ENCODE data around the gene VPS8. TPM values are rescaled to one million over a fixed set of nuclear protein-coding genes. Genes with fewer than 3 reads are reported as not detected.

VPS8 gene, protein sequence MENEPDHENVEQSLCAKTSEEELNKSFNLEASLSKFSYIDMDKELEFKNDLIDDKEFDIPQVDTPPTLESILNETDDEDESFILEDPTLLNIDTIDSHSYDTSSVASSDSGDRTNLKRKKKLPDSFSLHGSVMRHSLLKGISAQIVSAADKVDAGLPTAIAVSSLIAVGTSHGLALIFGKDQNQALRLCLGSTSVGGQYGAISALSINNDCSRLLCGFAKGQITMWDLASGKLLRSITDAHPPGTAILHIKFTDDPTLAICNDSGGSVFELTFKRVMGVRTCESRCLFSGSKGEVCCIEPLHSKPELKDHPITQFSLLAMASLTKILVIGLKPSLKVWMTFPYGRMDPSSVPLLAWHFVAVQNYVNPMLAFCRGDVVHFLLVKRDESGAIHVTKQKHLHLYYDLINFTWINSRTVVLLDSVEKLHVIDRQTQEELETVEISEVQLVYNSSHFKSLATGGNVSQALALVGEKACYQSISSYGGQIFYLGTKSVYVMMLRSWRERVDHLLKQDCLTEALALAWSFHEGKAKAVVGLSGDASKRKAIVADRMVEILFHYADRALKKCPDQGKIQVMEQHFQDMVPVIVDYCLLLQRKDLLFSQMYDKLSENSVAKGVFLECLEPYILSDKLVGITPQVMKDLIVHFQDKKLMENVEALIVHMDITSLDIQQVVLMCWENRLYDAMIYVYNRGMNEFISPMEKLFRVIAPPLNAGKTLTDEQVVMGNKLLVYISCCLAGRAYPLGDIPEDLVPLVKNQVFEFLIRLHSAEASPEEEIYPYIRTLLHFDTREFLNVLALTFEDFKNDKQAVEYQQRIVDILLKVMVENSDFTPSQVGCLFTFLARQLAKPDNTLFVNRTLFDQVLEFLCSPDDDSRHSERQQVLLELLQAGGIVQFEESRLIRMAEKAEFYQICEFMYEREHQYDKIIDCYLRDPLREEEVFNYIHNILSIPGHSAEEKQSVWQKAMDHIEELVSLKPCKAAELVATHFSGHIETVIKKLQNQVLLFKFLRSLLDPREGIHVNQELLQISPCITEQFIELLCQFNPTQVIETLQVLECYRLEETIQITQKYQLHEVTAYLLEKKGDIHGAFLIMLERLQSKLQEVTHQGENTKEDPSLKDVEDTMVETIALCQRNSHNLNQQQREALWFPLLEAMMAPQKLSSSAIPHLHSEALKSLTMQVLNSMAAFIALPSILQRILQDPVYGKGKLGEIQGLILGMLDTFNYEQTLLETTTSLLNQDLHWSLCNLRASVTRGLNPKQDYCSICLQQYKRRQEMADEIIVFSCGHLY (N-terminal part only)
- 29.6 and 40.9 TPM in 2 replicates for polyA plus RNA-seq (2014; cell fraction: cytosol; rRNA removed)
- 53.2 and 76.5 TPM in 2 replicates for polyA plus RNA-seq (2014; cell fraction: nucleus; rRNA removed)

DNA sequence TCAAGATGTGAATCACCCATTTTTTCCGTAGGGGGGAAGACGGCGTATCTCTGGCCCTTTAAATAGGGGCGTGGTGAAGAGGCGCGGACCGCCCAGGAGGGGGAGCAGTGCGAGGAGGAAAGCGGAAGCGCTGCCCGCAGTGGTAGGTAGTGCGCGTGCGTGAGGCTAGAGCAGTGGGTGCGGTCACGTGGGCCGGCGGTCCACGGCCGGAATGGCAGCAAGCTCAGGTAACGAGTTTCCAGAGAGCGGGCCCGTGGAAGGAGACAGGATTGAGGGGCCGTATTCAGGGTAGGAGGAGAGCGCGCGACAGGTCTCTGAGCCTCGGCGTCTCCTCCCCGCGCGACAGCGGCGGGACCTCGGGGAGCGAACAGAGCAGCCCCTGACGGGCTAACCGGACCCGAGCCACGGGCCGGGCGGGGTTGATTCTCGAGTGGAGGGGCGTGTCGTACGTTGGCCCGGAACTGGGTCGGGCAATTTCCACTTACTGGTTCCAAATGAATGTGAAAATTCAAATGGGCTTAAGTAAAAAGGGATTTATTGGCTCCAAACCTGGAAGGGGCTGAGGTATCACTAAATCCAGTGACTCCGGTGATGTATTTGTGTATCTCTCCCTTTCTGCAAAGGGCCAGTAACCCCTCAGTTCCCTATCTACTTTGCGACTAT lies at the start of gene VPS8:
Gene VPS8, plus strand, starts transcription at position 168 of the 663 bp plus-strand sequence. CDS start 12,467 bp downstream, outside the sequence.
- DNase-seq (ENCODE audit: low spot score), result peak; percentile 97

DNA sequence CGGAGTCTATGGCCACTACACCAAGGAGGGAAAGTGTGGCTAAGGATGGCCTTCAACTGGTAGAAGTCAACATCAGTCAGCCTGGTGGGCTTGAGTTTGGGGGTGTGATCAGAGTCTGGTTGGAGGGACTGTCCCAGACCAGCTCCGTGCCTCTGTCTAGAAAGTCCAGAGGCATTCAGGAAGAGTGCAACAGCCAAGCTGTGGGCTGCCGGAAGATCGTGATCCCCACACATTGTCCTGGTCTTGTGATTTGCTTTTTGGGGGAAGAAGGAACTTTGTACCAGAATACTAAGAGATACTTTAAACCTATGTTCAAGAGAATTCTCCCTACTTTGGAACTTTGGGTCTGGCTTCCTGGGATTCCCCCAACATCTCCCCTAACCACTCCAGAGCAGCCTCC lies 47.8 kb upstream of the VPS8 start:
- DNase-seq (ENCODE audit: low spot score), result no peak

DNA sequence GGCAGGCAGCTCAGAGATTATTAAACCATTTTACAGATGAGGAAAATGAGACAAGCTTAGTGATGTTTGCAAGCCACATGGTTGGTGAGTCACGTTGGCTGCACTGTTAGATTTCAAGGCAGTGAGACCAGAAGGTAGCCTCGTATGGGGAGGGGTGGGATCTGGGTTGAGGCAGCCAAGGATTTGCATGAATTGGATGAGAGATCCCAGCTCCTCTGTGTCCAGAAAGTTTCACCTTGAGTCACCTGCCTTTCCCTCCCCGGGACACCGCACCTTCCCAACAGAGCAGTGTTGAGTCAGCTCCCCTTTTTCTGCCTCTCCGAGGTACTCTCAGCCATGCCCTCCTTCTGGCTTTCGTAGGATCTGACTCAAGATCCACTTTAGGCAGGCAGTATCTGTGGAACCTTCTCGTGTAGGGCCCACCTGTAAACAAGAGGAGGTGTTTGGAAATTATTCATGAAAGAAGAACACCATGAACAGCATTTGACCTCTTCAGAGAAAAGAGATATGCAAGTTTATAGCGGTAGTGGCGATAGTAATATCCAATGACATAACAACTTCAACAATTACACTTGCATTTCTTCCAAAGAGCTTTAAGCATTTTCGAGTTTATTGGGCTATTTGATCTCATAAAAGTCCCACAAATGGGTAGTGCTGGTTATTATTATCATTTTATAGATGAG lies 46.8 kb upstream of the VPS8 start:
- no peak for DNase-seq (ENCODE audit: low spot score)

GRCh38 chr3:184765730-184766074 lies 46.3 kb upstream of the VPS8 start:
- no peak for DNase-seq (ENCODE audit: low spot score)

DNA sequence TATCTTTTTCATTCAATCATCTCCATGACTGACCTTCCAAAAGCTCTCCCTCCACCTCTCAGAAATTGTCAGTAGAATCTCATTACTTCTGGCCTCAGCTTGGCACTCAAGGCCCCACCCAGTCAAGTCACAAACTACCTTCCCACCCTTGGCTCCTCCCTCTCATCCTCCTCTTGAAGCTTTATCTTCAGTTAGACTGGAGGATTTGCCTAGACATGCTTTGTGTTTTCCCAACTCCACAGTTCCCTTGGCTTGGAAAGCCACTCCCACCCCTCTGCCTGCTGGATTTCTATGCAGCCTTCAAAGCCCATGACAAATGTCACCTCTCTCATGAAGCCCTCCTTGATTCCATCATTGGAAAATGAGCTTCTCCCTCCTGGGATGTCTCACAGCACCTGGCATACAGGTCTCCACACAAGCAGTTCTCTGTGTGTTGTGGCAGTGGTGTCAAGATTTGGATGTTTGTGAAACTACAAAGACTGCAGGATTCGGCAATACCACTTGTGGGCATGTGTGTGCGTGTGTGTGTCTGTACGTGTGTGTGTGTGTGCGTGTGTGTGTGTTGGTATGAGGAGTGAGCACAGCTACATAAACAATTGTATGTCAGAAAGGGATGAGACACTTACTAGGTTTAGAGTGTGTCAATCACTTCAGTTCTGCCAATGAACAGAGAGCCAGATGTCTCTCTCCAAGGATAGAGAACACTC lies 45.3 kb upstream of the VPS8 start:
- DNase-seq (ENCODE audit: low spot score), result no peak

- no peak for DNase-seq (ENCODE audit: low spot score)
Observed at GRCh38 chr3:184767377-184767776, 44.6 kb upstream of the VPS8 start.

DNA sequence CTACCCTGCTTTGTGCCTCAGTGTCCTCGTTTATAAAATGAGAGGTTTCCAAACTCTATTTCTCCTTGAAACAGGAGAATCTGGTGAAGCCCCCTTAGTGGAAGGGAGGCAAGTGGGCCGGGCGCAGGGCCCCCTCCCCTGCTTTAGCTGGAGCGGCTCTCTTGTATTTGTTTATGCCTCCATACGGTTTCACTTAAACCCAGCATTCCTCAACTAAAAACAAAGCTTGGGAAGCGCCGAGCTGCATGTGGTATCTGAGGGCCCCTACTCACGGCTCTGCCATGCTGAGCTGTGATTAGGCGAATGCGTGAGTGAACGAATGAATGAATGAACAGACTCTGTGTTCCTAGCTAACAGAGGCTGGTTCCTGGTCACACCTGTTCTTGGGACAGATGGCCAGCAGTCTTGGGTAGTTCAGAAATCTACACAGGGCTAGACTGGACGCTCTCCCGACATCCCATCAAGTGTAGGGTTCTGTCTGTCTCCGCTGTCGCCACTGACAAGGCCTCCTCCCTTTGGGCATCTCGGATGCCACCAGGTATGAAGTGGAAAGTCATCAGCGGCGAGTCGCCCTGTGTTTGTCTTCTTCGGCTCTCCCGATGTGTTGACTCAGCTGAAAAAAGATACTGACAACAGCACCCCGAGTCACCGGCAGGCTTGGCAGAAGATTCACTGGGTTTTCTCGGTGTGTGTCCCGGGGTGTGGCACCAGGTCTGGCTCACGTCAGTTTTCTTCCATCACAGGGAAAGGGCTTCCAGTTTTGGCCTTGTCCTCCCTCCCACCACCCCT lies 42.4 kb upstream of the VPS8 start:
- no peak for DNase-seq (ENCODE audit: low spot score)

- DNase-seq (ENCODE audit: low spot score), result no peak
Observed at GRCh38 chr3:184770541-184770940, 41.4 kb upstream of the VPS8 start.

- no peak for DNase-seq (ENCODE audit: low spot score)
Observed at GRCh38 chr3:184771301-184772127, 40.5 kb upstream of the VPS8 start.

DNA sequence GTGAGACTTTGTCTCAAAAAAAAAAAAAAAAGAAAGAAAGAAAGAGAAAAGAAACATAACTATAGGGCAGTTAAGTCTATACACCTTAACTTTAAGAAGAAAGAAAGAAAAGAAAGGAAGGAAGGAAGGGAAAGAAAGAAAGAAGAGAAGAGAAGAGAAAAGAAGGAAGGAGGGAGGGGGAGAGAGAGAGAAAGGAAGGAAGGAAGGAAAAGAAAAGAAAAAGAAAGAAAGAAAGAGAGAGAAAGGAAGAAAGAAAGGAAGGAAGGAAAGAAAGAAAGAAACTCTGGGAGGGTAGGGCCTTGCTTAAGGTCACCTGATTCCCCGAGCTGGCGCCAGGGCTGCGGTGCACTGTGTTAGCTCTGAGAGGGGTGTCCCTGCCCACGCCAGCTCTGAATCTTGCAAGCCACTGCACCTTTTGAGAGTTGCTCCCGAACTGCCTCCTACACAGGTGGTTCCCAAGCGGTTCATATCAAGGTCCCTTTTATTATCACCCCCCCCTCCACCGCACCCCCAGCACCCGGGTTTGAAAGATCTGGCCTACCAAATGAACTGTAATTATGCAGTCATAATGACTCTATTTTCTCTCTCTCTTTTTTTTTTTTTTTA lies 39.2 kb upstream of the VPS8 start:
- DNase-seq (ENCODE audit: low spot score), result no peak

GRCh38 chr3:184773283-184774186 lies 38.4 kb upstream of the VPS8 start:
- peak; percentile 68 for DNase-seq (ENCODE audit: low spot score)

DNA sequence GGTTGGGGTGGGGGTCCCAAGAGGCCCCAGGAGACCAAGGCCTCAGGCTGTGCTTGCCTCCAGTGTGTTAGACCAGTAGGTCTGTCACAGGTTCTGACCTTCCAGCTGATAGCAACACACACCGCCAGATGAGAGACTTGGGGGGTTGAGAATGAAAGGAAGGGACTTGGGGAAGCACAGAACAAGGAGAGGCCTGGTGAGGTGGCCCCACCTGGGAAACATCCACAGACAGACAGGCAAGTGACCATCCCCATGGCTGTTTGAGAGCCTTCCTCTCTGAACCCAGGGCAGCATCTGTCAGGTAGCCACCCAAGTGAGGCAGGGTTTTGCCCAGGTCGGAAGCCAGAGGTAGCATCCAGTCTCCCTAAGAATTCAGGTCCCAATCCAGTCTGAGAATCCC lies 35.0 kb upstream of the VPS8 start:
- DNase-seq (ENCODE audit: low spot score), result no peak

- peak; percentile 96 for DNase-seq (ENCODE audit: low spot score)
Observed at GRCh38 chr3:184777566-184778356, 34.2 kb upstream of the VPS8 start.

DNA sequence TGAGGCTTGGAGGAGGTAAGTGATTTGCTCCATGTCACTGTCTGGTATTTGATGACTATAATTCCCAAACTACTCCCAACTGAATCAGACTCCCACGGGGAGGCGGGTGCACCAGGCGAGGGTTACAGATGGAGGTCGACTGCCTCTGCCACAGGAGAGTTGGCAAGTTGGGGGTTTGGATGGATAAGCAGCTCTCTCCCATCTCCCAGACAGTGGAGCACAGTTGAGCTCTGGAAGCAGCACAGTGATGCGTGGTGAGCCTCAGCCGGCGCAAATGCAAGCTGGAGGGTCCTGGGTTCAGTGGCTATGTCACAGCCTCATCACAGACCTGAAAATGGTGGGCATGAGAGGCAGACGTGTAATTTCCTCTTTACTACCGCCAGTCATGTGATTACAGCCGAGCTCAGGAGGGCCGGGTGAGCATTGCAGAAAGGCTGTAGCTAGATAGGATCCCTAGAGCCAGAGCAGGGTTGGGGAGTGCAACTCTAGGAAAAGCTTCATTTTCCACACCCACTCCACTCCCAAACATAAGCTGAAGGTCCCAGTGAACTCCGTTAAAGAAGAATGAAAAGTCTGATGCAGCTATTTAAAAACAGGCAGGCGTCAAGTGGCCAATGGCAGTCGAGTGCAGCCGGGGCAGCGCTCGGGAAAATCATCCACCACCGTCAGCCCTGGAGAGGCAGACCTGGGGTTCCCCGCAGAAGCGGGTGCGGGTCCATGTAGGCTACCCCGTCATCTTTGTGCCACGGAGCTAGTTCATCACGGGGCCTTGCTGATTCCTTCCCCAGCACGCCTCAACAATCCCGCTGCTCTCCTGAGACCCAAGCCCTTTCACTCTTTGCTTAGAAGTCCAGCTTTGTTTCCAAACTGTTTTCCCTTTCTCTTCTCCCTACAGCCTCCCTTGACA lies 33.3 kb upstream of the VPS8 start:
- no peak for DNase-seq (ENCODE audit: low spot score)
